Measurements from ENCODE around the gene C8B. TPM values are rescaled to one million over a fixed set of nuclear protein-coding genes. Genes with fewer than 3 reads are reported as not detected.

C8B gene
- total RNA-seq, 2 donors from 2014 or later = not detected

GRCh38 chr1:56922507-56922906 lies 43.3 kb downstream of the C8B start:
- Mint-ChIP-seq H3K9me3 (no peaks in the 10 kb centered on the region), H3K27ac (no peak overlapping the region), H3K36me3 (no peaks in the 10 kb centered on the region)
- DNase-seq (ENCODE audit: low spot score in 2 of 2) (no peak), ATAC-seq (no peak)

GRCh38 chr1:56922070-56922469 lies 43.7 kb downstream of the C8B start:
- Mint-ChIP-seq H3K9me3 (no peaks in the 10 kb centered on the region), H3K27ac (no peak overlapping the region), H3K36me3 (no peaks in the 10 kb centered on the region)
- no peak for ATAC-seq
- no peak for DNase-seq (ENCODE audit: low spot score in 2 of 2)

- Mint-ChIP-seq H3K9me3 (no peaks in the 10 kb centered on the region), H3K36me3 (no peaks in the 10 kb centered on the region), H3K27ac (no peak overlapping the region)
- ATAC-seq (no peak), DNase-seq (ENCODE audit: low spot score in 2 of 2) (no peak)
Measured at GRCh38 chr1:56921479-56921878, 44.3 kb downstream of the C8B start.

GRCh38 chr1:56920591-56921001 lies 45.2 kb downstream of the C8B start:
- Mint-ChIP-seq H3K36me3 (no peaks in the 10 kb centered on the region), H3K9me3 (no peaks in the 10 kb centered on the region)

GRCh38 chr1:56917356-56917755 lies 48.5 kb downstream of the C8B start:
- Mint-ChIP-seq H3K27ac (no peak overlapping the region), H3K9me3 (peaks cover 0 to 9% of the 10 kb centered on the region in 2 donors), H3K36me3 (no peaks in the 10 kb centered on the region)
- DNase-seq (ENCODE audit: low spot score in 2 of 2) (no peak), ATAC-seq (no peak)

More at GRCh38 chr1:56920591-56921001, 45.2 kb downstream of the C8B start:
- DNase-seq (ENCODE audit: low spot score in 2 of 2) = no peak
- no peak overlapping the region for H3K27ac Mint-ChIP-seq
- ATAC-seq = no peak

- H3K36me3 Mint-ChIP-seq = no peaks in the 10 kb centered on the region
- H3K27ac Mint-ChIP-seq = no peak overlapping the region
- peaks cover 0 to 9% of the 10 kb centered on the region in 2 donors for H3K9me3 Mint-ChIP-seq
- ATAC-seq (no peak), DNase-seq (ENCODE audit: low spot score in 2 of 2) (no peak)
Measured at GRCh38 chr1:56916630-56917029, 49.2 kb downstream of the C8B start.

- Mint-ChIP-seq H3K9me3 (peaks cover 0 to 9% of the 10 kb centered on the region in 2 donors), H3K27ac (no peak overlapping the region), H3K36me3 (no peaks in the 10 kb centered on the region)
- DNase-seq (ENCODE audit: low spot score in 2 of 2) = no peak
- no peak for ATAC-seq
Measured at GRCh38 chr1:56915960-56916359, 49.9 kb downstream of the C8B start.

- H3K9me3 Mint-ChIP-seq = peaks cover 0 to 9% of the 10 kb centered on the region in 2 donors
- H3K27ac Mint-ChIP-seq = no peak overlapping the region
- DNase-seq (ENCODE audit: low spot score in 2 of 2) (no peak), ATAC-seq (no peak)
- no peaks in the 10 kb centered on the region for H3K36me3 Mint-ChIP-seq
Measured at GRCh38 chr1:56912325-56912724, 53.5 kb downstream of the C8B start.

GRCh38 chr1:56911098-56911938 lies 54.5 kb downstream of the C8B start:
- no peak overlapping the region for H3K27ac Mint-ChIP-seq
- DNase-seq (ENCODE audit: low spot score in 2 of 2) (no peak), ATAC-seq (no peak)
- peaks cover 0 to 9% of the 10 kb centered on the region in 2 donors for H3K9me3 Mint-ChIP-seq
- no peaks in the 10 kb centered on the region for H3K36me3 Mint-ChIP-seq

GRCh38 chr1:56910441-56910985 lies 55.3 kb downstream of the C8B start:
- ATAC-seq = no peak
- Mint-ChIP-seq H3K27ac (no peak overlapping the region), H3K9me3 (peaks cover 0 to 9% of the 10 kb centered on the region in 2 donors), H3K36me3 (no peaks in the 10 kb centered on the region)
- DNase-seq (ENCODE audit: low spot score in 2 of 2) = no peak

- ATAC-seq = no peak
- H3K9me3 Mint-ChIP-seq = peaks cover 3 to 5% of the 10 kb centered on the region in 2 donors
- H3K36me3 Mint-ChIP-seq = peaks cover 0 to 4% of the 10 kb centered on the region in 2 donors
- no peak for DNase-seq (ENCODE audit: low spot score in 2 of 2)
- H3K27ac Mint-ChIP-seq = no peak overlapping the region
Measured at GRCh38 chr1:56908619-56909221, 57.1 kb downstream of the C8B start.

GRCh38 chr1:56905667-56906066 lies 60.1 kb downstream of the C8B start:
- Mint-ChIP-seq H3K36me3 (peaks cover 0 to 4% of the 10 kb centered on the region in 2 donors), H3K27ac (no peak overlapping the region), H3K9me3 (peaks cover 0 to 5% of the 10 kb centered on the region in 2 donors)
- ATAC-seq (no peak), DNase-seq (ENCODE audit: low spot score in 2 of 2) (no peak)

GRCh38 chr1:56904663-56905397 lies 61.0 kb downstream of the C8B start:
- Mint-ChIP-seq H3K27ac (no peak overlapping the region), H3K9me3 (peaks cover 0 to 5% of the 10 kb centered on the region in 2 donors), H3K36me3 (peaks cover 0 to 4% of the 10 kb centered on the region in 2 donors)
- ATAC-seq (no peak), DNase-seq (ENCODE audit: low spot score in 2 of 2) (no peak)

GRCh38 chr1:56903778-56904177 lies 62.0 kb downstream of the C8B start:
- Mint-ChIP-seq H3K27ac (no peak overlapping the region), H3K9me3 (peaks cover 0 to 5% of the 10 kb centered on the region in 2 donors), H3K36me3 (peaks cover 0 to 4% of the 10 kb centered on the region in 2 donors)
- DNase-seq (ENCODE audit: low spot score in 2 of 2) (no peak), ATAC-seq (no peak)

GRCh38 chr1:56901716-56902115 lies 64.1 kb downstream of the C8B start:
- Mint-ChIP-seq H3K36me3 (peaks cover 0 to 4% of the 10 kb centered on the region in 2 donors), H3K9me3 (peaks cover 0 to 5% of the 10 kb centered on the region in 2 donors), H3K27ac (no peak overlapping the region)
- ATAC-seq (no peak), DNase-seq (ENCODE audit: low spot score in 2 of 2) (no peak)

- ATAC-seq = no peak
- no peaks in the 10 kb centered on the region for H3K36me3 Mint-ChIP-seq
Measured at GRCh38 chr1:56898879-56899278, 66.9 kb downstream of the C8B start.

GRCh38 chr1:56898005-56898373 lies 67.8 kb downstream of the C8B start:
- Mint-ChIP-seq H3K9me3 (peaks cover 0 to 6% of the 10 kb centered on the region in 2 donors), H3K27ac (no peak overlapping the region), H3K36me3 (no peaks in the 10 kb centered on the region)
- ATAC-seq (no peak), DNase-seq (ENCODE audit: low spot score in 2 of 2) (no peak)

More at GRCh38 chr1:56898879-56899278, 66.9 kb downstream of the C8B start:
- DNase-seq (ENCODE audit: low spot score in 2 of 2) = no peak
- Mint-ChIP-seq H3K27ac (no peak overlapping the region), H3K9me3 (peaks cover 0 to 6% of the 10 kb centered on the region in 2 donors)
